HuH-7 (cell line): ENCODE results near the gene PRDM16.
"Not testable (repeated sequence)": the region's sequence is repeated elsewhere in the genome, so short reads cannot be mapped to it uniquely, and the experiment has no call there.

Experiments
- DNase-seq: peaks from one replicate; pipeline ENCODE4 v3.0.0; 2011; ENCODE audit warnings: low spot score

Gene PRDM16

DNA sequence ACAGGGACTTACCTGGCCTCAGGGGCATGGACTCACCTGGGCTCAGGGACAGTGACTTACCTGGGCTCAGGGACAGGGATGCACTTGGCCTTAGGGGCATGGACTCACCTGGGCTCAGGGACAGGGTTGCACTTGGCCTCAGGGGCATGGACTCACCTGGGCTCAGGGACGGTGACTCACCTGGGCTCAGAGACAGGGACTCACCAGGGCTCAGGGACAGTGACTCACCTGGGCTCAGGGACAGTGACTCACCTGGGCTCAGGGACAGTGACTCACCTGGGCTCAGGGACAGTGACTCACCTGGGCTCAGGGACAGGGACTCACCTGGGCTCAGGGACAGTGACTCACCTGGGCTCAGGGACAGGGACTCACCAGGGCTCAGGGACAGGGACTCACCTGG, 96.2 kb downstream of the PRDM16 start:
- DNase-seq, result not testable (repeated sequence)

DNA sequence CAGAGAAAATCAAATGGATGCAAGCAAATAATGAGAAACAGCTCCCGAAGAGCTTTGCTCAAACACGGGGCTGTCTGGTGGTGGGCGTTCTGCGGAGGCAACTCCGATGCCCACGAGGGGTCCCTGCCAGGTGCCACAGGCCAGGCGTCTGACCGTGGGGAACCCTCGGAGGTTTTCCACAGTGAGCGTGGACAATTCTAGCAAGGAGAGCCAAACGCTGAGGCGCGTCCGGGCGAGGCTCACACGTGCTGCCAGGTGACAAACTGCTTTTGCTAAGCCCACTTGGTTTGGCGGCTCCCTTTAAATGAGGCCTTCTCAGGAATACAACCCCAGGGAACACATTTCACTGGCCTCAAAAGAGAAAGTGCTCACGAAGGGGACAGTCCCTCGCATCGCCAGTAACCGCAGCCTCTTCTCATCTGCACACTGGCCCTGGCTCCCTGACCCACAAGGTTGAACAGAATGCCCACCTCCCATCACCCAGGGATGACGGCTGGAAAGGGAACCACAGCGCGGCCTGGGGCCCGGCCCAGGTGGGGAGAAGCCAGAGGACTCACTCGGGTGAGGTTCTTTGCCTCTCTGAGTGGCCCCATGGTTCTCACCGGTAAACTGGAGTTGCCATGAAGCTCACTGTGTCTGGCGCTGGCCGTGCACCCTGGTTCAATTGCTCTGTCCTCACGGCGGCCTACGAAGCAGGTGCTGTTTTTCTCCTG, 97.4 kb downstream of the PRDM16 start:
- no peak for DNase-seq

DNA sequence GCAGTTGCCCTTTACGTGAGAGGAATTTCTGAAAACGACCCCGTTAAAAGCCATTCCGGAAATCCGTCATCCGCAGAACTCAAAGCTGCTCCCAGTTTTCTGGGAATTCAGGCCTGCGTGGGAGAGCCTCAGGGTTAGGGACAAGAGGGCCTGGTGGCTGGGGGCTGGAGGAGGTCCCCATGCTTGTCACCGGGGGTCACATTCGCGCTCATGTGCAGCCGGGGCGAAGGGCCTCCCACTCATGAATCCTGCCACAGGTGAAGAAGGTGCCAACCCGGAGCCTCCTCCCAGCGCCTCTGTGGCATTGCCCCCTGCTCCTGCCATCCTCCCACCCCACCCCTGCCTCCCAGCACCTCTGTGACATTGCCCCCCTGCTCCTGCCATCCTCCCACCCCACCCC, 98.3 kb downstream of the PRDM16 start:
- DNase-seq, result no peak

DNA sequence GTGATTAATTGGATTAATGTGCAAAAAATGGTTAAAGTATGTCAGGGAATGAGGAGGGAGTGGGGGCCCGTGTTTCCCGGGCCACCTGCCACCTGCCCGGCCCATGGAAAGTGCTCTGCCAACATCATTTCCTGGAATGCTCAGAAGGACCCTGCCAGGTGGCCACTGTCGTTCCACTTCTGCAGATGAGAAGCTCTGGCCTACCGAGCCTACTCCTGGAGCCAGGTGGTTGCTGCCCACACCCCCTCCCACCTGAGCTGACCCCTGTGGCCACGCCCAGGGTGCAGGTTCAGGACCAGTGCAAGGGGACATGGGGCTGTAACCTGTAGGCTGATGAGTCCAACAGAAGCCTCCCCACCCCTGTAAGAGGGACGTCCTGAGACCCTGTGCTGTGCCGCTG, 99.7 kb downstream of the PRDM16 start:
- DNase-seq, result no peak

DNA sequence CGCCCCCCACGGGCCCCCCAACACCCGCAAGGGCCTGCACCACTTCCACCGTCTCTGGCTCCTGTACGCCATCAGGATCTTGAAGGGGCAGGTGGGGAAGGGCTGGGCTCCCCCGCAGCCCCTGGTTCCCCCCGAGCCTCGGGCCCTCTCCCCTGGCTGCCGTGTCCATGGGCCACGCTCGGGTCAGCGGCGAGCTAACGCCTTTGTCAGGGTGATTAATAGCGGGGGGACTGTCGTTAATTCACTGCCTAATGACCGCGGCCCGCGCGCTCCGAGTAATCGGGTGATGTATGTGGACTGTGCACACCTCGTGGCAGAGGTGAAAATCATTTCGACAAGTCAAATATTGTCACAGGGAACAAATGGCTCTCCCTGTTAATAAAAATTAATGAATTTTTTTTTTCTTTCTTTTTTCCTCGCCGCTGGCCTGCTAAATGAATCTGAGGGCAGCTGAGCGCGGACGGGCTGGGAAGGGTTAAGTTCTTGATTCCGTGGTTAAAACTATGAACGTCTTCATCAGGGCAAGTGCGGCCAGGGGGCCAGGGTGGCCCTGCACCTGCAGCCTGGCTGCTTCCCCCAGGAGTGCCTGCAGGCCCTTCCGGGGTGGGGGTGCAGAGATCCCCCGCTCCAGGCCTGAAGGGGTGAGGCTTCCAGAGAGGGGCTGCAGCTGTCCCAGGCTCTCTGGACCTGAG, 100.8 kb downstream of the PRDM16 start:
- DNase-seq, result no peak

DNA sequence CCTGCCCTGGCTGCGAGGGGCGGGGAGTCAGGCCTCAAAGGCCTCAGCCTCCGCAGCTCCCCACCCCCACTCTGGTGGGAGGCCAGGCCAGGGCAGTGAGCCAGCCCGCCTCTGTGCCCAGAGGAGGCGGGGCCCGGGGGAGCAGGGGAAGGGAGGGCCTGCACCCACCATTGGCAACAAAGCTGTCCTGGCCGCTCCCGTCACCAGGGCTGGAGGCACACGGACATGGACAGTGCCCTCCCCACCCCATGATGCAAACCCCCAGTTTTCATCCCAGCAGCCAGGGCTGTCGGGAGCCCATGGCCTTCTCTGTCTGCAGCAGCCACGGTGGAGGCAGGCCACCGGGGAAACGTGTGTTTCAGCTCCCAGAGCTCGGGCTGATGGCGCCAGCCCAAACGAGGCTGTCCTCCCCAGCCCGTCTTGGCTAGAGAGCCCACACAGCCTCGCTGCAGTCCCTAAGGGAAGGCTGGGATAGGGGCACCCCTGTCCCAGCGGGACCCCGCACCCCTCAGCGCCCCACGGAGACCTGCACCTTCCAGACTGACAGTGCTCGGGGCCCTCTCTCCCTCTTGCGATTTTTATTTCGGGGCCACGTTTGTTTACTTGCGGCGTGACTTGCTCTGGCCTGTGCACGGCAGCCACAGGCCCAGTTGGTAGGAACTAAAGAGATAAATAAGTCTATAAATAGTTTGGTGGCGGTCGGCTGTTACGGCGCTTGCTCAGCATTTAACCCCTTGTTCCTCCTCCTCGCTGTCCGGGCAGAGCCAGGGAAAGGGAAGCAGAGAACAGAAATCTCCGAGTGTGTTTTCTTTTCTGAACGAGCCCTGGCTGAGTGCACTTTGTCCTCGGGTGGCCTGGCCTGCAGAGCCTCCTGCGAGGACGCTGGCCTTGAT, 101.8 kb downstream of the PRDM16 start:
- peak; percentile 85 for DNase-seq

DNA sequence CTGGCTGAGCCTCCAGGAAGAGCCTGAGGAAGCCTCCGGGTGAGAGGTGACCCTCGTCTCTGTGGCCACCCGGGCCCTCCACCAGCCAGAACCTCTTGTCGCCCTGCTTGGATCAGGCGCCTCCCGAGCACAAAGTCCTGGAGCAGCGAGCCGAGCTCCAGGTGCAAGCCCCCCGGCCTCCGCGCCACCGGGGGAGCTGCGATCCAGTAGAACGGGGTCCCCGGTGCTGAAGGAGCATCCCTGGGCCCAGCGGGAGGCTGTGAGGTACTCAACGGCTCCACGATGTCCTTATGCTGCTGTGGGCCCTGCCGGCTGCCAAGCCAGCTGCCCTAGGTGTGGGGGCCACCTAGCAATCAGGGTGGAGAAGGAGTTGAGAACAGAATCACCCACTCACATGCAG, 102.8 kb downstream of the PRDM16 start:
- DNase-seq, result no peak

DNA sequence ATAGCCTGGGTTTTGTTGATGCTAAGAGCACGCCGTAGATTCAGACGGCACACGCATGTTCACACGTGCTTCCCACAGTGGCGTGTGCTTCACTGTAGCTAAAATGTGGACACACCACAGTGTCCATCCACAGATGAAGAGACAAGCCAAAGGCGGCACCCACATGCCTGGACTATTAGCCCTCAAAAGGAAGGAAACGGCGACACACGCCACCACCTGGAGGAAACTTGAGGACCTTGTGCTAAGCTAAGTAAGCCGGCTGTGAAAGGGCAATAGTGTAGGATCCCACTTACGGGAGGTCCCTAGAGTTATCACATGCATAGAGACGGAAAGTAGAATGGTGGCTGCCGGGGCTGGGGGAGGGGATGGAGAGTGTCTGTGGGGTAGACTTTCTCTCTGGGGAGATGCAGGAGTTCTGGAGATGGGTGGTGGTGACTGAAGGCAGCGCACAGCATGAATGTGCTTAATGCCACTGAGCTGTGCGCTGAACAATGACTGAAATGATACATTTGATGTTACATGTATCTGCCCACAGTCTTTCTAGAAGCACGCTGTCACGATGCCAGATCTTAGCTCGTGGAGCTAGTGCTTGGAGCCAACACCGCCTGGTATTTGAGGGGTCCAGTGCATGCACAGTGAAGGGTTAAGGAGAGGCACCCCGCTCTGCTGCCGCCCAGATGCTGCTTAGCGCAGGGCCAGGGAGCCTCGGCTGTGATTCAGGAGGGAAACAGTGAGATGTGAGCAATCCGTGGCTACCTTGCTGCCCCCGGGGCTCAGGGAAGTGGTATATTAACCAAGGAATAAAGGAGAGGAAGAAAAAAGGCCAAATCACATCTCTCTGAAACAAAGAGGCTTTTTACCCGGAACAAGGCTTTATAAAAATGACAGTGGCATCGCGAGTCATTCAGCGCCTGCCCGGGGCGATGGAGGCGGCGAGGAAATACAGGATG, 103.7 kb downstream of the PRDM16 start:
- no peak for DNase-seq

DNA sequence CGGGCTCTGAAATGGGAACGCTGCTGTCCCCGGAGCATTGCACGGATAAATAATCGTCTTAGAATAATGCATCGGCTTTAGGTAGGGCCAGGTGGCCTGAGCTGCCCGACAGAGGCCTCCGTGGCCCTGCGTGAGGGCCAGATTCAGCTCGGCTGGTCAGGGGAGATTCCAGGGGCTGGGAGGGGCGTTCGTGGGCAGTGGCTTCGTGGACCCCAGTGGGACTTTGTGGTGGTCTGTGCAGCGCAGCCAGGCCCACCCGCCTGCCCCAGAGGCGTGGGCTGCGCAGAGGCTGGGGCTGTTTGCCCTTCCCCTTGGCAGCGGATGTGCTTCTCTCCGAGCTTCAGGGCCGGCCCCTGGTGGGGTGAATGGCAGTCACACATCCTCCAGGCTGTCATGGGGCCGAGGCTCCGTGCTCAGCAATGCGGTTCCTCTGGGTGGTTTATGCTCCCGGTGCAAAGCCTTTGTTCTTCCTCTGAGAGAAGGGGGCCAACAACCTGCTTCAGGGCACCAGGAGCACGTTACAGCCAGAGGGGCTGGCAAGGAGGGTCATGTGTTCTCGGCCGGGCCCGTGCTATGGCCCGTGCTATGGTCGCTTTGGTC, 104.5 kb downstream of the PRDM16 start:
- no peak for DNase-seq

DNA sequence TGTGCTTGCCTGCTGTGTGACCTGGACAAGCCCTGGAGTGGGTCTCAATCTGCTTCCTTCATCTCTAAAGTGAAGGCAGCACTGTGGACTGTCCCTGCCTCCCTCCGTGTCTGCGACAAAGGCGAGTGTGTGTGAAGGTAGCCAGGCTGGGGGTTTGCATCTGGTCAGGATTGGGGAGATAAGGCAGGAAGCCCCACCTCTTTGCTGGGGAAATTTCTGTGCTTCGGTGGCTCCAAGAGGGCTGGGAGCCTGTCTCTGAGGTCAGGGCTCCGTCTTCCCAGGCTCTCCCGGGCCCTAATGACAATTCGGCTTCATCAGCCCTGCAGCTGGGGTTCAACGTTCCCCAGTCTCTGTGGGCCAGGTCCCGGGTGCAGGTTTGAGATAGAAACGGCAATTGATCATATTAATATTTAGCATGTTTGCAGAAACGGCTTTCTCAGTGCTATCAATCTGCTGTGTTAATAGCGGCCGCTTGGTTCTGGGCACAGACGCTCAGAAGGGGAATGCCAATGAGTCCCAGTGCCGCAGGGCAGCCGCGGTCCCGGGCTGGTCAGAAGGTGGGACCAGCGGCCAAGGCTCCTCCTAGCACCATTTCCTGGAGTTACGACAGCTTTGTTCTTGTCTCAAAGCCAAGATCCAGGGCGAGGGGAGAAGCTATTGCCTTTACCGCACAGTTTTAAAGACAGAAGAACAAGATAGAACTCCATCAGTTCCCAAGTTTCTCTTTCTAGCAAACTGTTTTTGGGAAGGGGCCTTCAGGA, 105.7 kb downstream of the PRDM16 start:
- DNase-seq, result no peak

DNA sequence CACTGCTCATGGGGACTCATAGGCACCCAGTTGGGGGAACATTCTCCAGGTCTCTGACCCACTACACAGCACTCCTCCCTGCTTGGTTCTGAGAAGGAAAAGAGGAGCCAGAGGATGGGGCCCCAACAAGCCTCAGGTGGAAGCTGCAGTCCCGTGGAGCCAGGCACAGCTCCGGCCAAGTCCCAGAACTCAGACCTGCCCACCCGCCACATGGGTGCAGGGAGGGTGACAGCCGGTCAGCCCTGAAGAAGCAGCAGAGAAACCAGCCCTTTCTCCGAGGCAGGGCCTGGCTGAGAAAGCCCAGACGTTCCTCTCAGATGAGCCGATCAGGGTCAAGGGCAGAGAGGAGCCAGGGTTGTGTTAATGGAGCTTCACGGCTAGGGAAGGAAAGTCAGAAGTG, 106.5 kb downstream of the PRDM16 start:
- DNase-seq, result no peak

DNA sequence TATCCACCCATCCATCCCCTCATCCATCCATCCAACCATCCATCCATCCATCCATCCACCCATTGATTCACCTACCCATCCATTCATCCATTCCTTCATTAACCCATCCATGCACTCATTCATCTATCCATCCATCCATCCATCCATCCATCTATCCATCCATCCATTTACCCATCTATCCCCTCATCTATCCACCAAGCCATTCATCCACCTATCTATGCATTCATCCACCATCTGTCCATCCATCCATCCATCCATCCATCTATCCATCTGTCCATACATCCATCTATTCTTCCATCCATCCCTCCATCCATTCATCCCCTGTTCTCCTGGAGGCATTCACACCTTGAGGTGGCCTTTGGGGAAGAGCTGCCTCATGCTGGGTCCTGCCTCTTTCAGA, 107.0 kb downstream of the PRDM16 start:
- no peak for DNase-seq

DNA sequence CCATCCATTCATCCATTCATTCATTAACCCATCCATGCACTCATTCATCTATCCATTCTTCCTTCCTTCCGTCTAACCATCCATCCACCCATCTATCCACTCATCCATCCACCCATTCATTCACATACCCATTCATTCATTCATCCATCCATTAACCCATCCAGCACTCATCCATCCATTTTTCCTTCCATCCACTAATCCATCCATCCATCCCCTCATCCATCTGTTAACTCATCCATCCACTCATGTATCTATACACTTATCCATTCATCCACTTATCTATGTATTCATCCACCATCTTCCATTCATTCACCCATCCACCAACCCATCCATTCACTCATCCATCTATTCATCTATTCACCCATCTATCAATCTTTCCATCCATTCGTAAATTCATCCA, 107.8 kb downstream of the PRDM16 start:
- no peak for DNase-seq

DNA sequence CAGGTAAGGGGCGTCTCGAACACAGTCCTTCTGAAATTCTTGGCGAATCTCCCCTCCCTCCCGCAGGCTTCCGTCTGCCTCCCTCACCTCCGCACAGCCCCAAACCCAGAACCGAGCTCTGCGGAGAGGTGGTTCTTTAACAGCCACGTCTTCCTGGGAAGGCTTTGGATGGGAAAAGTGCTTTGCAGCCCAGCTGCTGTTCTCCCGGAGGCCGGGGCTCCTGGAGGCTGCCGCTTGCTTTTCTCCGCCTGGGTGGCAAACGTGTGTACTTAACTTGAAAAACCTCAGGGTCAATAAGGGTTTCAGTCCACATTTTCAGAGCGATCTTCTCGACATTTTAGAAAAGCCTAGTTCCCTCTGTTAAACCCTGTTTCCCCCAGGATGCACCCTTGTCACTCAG, 109.3 kb downstream of the PRDM16 start:
- DNase-seq, result no peak

DNA sequence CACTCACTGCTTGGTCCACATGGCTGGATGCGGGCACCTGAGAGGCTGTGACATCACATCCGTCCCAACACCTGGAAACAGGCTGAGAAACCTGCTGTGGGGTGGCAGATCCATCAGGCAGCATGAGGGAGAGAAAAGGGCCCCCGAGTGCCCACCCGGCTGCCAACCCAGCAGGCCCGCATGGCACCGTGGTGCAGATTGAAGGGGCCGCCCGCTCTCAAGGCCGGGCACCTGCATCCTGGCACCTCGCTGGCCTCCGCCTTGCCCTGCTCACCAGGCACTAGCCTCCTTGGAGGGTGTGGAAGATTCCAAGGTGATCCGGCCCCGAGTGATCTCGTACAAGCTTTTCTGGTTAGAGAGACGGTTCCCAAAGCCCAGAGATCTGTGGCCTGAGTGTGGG, 110.5 kb downstream of the PRDM16 start:
- DNase-seq, result no peak

DNA sequence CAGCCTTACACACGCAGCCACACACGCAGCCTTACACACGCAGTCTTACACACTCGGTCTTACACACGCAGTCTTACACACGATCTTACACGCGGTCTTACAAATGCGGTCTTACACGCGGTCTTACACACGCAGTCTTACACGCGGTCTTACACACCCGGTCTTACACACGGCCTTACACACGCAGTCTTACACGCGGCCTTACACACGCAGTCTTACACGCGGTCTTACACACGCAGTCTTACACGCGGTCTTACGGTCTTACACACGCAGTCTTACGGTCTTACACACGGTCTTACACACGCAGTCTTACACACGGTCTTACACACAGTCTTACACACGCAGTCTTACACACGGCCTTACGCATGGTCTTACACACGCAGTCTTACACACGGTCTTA, 111.9 kb downstream of the PRDM16 start:
- no peak for DNase-seq

DNA sequence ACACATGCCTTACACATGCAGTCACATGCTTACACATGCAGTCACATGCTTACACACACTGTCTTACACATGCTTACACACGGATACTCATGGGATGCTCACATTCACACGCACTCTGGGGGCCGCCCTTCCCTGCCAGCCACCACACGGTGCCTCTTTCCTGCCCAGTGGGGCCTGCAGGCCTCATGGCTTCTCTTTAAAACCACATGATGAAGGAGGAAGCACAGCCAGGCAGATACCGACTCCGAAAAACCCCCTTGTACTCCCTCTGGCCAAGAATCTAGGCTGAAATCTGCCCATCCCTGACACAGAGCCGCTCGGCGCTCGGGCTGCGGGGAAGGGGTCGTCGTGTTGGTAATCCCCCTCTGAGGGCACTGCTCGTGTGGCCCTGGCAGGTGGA, 113.0 kb downstream of the PRDM16 start:
- DNase-seq, result no peak

DNA sequence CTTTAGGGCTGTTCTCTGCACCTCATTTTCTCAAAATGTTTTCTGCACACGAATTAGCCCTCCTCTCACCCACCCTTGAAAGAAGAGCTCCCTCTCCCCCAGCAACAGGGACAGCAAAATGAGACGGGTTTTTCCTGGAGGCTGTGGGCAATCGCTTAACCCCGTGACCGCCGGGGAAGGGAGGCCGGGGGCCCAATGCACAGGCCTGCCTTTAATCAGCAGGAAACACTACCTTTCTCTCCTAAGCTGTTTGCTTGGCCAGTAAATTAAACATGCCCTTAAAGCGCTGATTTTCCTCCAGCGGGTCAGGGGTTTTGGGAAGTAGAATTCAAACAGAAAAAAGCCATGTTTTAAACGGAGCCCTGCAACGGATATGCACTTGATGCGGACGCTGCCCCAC, 114.4 kb downstream of the PRDM16 start:
- no peak for DNase-seq

DNA sequence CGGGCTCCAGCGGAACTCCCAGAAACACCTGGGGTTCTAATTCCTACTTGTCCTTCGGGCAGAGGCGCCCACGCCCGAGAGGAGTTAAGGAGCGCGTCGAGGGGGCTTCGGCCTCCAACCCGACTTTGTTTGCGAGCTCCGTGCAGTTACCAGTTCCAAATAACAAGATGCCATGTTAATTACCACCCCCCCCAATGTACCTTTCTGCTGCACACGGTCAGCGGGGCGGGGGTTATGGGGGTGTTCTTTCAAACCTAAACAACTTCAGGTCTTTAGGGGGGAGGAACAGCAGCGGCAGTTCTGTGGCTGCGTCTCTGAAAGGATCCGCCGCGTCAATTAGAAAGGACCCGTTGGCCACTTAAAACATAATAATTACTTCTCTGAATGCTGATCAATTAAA, 114.8 kb downstream of the PRDM16 start:
- no peak for DNase-seq

DNA sequence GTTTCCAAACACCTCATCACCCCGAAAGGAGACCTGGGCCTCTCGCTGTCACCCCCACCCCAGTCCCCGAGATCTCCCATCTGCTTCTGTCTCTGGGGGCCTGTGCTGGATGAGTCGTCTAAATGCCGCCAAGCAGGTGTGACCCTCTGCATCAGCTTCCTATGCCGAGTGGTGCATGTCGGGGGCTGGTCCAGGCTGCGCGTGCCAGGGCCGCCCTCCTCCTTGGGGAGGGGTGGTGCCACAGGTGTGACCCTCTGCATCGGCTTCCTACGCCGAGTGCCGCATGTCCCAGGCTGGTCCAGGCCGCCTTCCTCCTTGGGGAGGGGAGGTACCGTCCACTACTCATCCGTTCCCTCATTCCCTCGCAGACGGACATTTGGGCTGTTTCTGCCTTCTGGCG, 115.7 kb downstream of the PRDM16 start:
- no peak for DNase-seq
